Nephron progenitor cell (in vitro differentiated cells): ENCODE results near the gene P2RY12.

ENCODE experiments used
- DNase-seq: peaks from one replicate; pipeline ENCODE4 v3.0.0; 2021
- H3K27ac Mint-ChIP-seq: 2 replicates; pipeline ENCODE4 v1.8.0; 2021; ENCODE audit warnings: mild to moderate bottlenecking, moderate library complexity, mixed read lengths
- H3K27me3 Mint-ChIP-seq: 2 replicates; pipeline ENCODE4 v1.8.0; 2021; ENCODE audit warnings: mild to moderate bottlenecking, low read depth, mixed read lengths; ENCODE audit not compliant: poor library complexity
- H3K36me3 Mint-ChIP-seq: 2 replicates; pipeline ENCODE4 v1.8.0; 2021; ENCODE audit warnings: low read depth, mixed read lengths
- H3K4me1 Mint-ChIP-seq: 2 replicates; pipeline ENCODE4 v1.8.0; 2021; ENCODE audit warnings: mixed read lengths
- H3K4me3 Mint-ChIP-seq: 2 replicates; pipeline ENCODE4 v1.8.0; 2021; ENCODE audit warnings: mild to moderate bottlenecking, moderate library complexity, mixed read lengths
- H3K9me3 Mint-ChIP-seq: 2 replicates; pipeline ENCODE4 v1.8.0; 2021; ENCODE audit warnings: mild to moderate bottlenecking, moderate library complexity, mixed read lengths
- TF ChIP-seq, protein P1 (sequence below): fragments of 200-600 bp; sonication (generic); IDR thresholded peaks from 2 replicates; pipeline ENCODE4 v1.5.0; 2021; ENCODE audit warnings: antibody characterized with exemption

P2RY12 gene

GRCh38 chr3:151321526-151321925 lies 63.0 kb downstream of the P2RY12 start:
- Mint-ChIP-seq H3K4me3 (no peak overlapping the region), H3K27ac (no peak overlapping the region), H3K9me3 (no peaks in the 10 kb centered on the region), H3K4me1 (no peaks in the 10 kb centered on the region), H3K36me3 (peaks cover 14% of the 10 kb centered on the region), H3K27me3 (peaks cover 3% of the 10 kb centered on the region)
- DNase-seq, result no peak
- TF ChIP-seq, protein P1, sequence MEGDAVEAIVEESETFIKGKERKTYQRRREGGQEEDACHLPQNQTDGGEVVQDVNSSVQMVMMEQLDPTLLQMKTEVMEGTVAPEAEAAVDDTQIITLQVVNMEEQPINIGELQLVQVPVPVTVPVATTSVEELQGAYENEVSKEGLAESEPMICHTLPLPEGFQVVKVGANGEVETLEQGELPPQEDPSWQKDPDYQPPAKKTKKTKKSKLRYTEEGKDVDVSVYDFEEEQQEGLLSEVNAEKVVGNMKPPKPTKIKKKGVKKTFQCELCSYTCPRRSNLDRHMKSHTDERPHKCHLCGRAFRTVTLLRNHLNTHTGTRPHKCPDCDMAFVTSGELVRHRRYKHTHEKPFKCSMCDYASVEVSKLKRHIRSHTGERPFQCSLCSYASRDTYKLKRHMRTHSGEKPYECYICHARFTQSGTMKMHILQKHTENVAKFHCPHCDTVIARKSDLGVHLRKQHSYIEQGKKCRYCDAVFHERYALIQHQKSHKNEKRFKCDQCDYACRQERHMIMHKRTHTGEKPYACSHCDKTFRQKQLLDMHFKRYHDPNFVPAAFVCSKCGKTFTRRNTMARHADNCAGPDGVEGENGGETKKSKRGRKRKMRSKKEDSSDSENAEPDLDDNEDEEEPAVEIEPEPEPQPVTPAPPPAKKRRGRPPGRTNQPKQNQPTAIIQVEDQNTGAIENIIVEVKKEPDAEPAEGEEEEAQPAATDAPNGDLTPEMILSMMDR, result no peak

GRCh38 chr3:151320131-151320530 lies 64.4 kb downstream of the P2RY12 start:
- Mint-ChIP-seq H3K27me3 (peaks cover 3% of the 10 kb centered on the region), H3K4me1 (no peaks in the 10 kb centered on the region), H3K36me3 (peaks cover 14% of the 10 kb centered on the region), H3K9me3 (no peaks in the 10 kb centered on the region), H3K4me3 (no peak overlapping the region), H3K27ac (no peak overlapping the region)
- DNase-seq, result no peak
- TF ChIP-seq, protein P1, result no peak

- Mint-ChIP-seq H3K27ac (no peak overlapping the region), H3K4me1 (no peaks in the 10 kb centered on the region), H3K27me3 (peaks cover 3% of the 10 kb centered on the region), H3K36me3 (peaks cover 14% of the 10 kb centered on the region), H3K9me3 (no peaks in the 10 kb centered on the region), H3K4me3 (no peak overlapping the region)
- TF ChIP-seq, protein P1, result no peak
- DNase-seq, result no peak
Measured at GRCh38 chr3:151319628-151320027, 64.9 kb downstream of the P2RY12 start.

GRCh38 chr3:151318991-151319390 lies 65.6 kb downstream of the P2RY12 start:
- DNase-seq, result no peak
- Mint-ChIP-seq H3K27ac (no peak overlapping the region), H3K9me3 (no peaks in the 10 kb centered on the region), H3K4me1 (no peaks in the 10 kb centered on the region), H3K36me3 (peaks cover 14% of the 10 kb centered on the region), H3K4me3 (no peak overlapping the region), H3K27me3 (peaks cover 3% of the 10 kb centered on the region)
- TF ChIP-seq, protein P1, result no peak

- TF ChIP-seq, protein P1, result no peak
- no peak overlapping the region for H3K27ac Mint-ChIP-seq
- no peaks in the 10 kb centered on the region for H3K9me3 Mint-ChIP-seq
- no peak overlapping the region for H3K4me3 Mint-ChIP-seq
- H3K36me3 Mint-ChIP-seq, result peaks cover 10% of the 10 kb centered on the region
- peaks cover 3% of the 10 kb centered on the region for H3K27me3 Mint-ChIP-seq
- no peak for DNase-seq
- H3K4me1 Mint-ChIP-seq, result no peaks in the 10 kb centered on the region
Measured at GRCh38 chr3:151318313-151318712, 66.2 kb downstream of the P2RY12 start.

GRCh38 chr3:151316267-151316991 lies 68.1 kb downstream of the P2RY12 start, which contains the start of gene GPR87:
Gene GPR87, minus strand, starts transcription at chr3:151316820. Its CDS starts 16,720 bp downstream, at chr3:151300100.
- H3K36me3 Mint-ChIP-seq, result no peaks in the 10 kb centered on the region
- no peak within 1 kb of the TSS for H3K4me3 Mint-ChIP-seq
- no peak for DNase-seq
- peak within 1 kb of the TSS; percentile 53 for H3K27ac Mint-ChIP-seq
- TF ChIP-seq, protein P1, result no peak
- no peaks in the 10 kb centered on the region for H3K27me3 Mint-ChIP-seq
- H3K9me3 Mint-ChIP-seq, result no peaks in the 10 kb centered on the region
- no peaks in the 10 kb centered on the region for H3K4me1 Mint-ChIP-seq
